ENCODE measurements around the gene PMPCB.

Gene PMPCB

DNA sequence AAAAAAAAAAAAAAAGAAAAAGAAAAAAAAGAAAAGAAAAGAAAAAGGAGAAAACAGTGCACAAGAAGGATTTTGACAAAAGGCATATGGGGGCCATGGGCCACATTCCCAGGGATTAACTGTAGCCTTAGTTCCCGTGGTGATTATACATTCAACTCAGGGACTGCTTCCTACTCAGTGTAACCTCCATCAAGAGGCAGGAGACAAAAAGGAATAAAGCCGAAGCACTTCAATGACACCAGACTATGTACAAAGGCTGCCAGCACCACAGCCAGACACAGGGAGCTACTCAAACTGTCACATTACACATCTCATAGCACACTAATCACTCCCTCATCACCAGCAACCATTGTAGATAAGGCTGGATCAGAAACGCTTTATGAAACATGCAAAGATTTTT is 5.1 kb upstream of the PMPCB start:
- no peak overlapping the region for H3K4me3 ChIP-seq (replicated peaks in 1 of 2; ENCODE audit: low read depth in 2 of 2, low read length in 2 of 2)
- TF ChIP-seq, protein P1, sequence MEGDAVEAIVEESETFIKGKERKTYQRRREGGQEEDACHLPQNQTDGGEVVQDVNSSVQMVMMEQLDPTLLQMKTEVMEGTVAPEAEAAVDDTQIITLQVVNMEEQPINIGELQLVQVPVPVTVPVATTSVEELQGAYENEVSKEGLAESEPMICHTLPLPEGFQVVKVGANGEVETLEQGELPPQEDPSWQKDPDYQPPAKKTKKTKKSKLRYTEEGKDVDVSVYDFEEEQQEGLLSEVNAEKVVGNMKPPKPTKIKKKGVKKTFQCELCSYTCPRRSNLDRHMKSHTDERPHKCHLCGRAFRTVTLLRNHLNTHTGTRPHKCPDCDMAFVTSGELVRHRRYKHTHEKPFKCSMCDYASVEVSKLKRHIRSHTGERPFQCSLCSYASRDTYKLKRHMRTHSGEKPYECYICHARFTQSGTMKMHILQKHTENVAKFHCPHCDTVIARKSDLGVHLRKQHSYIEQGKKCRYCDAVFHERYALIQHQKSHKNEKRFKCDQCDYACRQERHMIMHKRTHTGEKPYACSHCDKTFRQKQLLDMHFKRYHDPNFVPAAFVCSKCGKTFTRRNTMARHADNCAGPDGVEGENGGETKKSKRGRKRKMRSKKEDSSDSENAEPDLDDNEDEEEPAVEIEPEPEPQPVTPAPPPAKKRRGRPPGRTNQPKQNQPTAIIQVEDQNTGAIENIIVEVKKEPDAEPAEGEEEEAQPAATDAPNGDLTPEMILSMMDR (IDR thresholded peaks at IDR 0.05; ENCODE audit: low read depth, low read length) = no peak
- DNase-seq (ENCODE audit: low read depth in 2 of 2) = no peak

DNA sequence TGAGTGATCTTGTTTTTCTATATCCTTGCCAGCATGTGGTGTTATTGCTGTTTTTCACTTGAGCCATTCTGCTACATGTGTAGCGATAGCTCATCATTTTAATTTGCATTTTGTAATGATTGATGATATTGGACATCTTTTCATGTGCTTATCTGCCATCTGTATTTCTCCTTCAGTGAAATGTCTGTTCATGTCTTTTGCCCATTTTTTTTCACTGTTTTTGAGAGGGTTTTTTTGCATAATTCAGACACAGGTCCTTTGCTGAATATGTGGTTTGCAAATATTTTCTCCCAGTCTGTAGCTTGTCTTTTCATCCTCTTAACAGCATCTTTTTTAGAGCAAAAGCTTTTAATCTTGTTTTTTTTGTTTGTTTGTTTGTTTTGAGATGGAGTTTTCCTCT is 3.7 kb upstream of the PMPCB start:
- DNase-seq (ENCODE audit: low read depth in 2 of 2) = no peak
- no peak overlapping the region for H3K4me3 ChIP-seq (replicated peaks in 1 of 2; ENCODE audit: low read depth in 2 of 2, low read length in 2 of 2)
- TF ChIP-seq, protein P1 (IDR thresholded peaks at IDR 0.05; ENCODE audit: low read depth, low read length) = no peak

DNA sequence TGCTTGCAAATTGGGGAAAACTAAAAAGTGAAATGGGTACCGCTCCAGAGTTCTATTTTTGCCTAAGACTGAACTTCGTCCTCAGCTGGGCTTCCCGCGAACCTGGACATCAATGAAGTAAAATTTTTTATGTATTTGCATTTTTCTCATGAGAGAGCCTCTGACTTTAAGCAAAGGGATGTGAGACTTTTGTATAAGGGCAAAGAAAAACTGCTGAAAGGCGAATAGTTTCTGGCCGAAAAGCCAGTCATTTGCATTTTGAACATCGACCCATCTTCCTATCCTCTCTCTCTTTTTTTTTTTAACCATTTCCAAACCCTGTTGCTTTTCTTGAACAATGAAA is 573 bp downstream of the PMPCB start:
- TF ChIP-seq, protein P1 (IDR thresholded peaks at IDR 0.05; ENCODE audit: low read depth, low read length) = no peak
- no peak for DNase-seq (ENCODE audit: low read depth in 2 of 2)
- peak overlapping the region; percentile 80 to 90 for H3K4me3 ChIP-seq (replicated peaks in 1 of 2; ENCODE audit: low read depth in 2 of 2, low read length in 2 of 2)

DNA sequence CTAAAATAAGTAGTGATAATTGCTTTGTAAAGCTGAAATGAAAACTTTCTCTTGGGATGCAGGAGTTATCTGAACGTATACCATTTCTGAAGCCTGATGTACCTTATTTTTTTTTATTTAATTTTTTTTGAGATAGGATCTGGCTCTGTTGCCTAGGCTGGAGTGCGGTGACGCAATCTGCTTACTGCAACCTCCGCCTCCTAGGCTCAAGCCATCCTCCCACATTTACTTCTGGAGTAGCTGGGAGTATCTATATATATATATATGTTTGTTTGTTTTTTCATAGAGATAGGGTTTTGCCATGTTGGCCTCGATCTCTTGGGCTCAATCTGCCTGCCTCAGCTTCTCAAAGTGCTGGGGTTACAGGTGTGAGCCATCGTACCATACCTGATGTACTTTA is 2.4 kb downstream of the PMPCB start:
- H3K4me3 ChIP-seq (replicated peaks in 1 of 2; ENCODE audit: low read depth in 2 of 2, low read length in 2 of 2) = no peak overlapping the region
- no peak for DNase-seq (ENCODE audit: low read depth in 2 of 2)
- TF ChIP-seq, protein P1 (IDR thresholded peaks at IDR 0.05; ENCODE audit: low read depth, low read length) = no peak

DNA sequence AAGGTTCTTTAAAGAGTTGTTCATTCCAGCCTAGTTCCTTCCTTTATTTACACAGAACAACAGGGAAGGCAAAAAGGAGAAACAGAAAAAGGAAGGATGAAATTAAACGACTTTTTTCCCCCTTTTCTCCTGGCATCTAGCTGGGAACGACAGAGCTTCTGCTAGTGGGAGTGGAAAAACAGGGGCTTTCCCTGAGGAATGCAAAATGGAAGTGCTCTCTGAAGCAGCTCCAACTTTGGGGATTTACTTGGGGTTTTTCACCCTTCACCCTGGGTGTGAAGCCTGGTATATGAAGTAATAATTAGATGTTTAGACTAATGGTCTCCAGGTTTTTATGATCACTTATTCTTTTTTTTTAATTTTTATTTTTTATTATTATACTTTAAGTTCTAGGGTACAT is 4.2 kb downstream of the PMPCB start:
- DNase-seq (ENCODE audit: low read depth in 2 of 2) = no peak
- no peak overlapping the region for H3K4me3 ChIP-seq (replicated peaks in 1 of 2; ENCODE audit: low read depth in 2 of 2, low read length in 2 of 2)
- TF ChIP-seq, protein P1 (IDR thresholded peaks at IDR 0.05; ENCODE audit: low read depth, low read length) = no peak

DNA sequence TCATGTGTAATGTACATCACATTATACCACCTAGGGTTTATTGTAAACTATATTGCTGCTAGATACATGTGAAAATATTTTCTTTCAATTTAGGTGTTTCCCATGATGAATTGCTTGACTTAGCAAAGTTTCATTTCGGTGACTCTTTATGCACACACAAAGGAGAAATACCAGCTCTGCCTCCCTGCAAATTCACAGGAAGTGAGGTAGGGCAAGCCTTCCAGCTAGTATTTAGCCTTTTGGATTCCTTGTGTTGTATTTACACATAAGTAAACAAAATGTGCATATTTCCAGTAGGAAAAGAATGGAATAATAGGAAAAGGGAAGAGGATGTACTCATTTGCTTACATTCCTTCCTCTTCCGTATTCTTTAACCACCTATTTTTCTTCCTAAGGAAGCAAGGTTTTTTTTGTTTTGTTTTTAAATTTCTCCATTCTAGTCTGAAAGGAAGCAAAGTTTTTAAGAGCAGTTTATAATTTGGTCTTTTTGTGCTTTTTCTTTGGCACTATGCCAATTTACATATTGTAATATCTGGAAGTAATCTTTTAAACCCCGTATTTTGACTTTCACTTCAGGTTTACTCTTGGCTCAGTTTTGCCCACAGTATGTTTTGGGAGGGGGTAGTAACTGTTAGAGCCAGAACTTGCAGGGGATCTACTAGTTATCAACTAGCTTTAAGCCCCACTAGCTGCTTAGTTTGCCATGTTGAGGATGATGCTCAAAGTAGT is 10.4 kb downstream of the PMPCB start:
- H3K4me3 ChIP-seq (replicated peaks in 1 of 2; ENCODE audit: low read depth in 2 of 2, low read length in 2 of 2) = no peak overlapping the region
- TF ChIP-seq, protein P1 (IDR thresholded peaks at IDR 0.05; ENCODE audit: low read depth, low read length) = no peak
- DNase-seq (ENCODE audit: low read depth in 2 of 2) = no peak

DNA sequence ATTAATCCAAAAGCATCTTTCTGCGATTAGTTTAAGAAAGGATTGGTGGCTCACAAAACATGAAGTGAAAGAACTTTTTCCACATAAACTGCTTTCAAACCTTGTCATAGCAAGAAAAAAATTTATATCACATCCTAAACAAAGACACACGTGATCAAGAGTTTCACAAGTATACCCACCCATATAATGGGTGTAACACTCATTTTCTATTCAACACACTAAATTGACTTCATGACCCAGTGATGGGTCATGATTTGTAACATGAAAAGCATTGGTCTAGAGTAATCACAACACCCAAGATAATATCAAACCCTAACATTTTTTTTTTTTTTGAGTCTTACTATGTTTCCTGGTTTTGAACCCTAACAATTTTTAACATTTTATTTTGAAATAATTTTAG is 17.6 kb downstream of the PMPCB start:
- DNase-seq (ENCODE audit: low read depth in 2 of 2) = no peak
- TF ChIP-seq, protein P1 (IDR thresholded peaks at IDR 0.05; ENCODE audit: low read depth, low read length) = no peak
- no peak overlapping the region for H3K4me3 ChIP-seq (replicated peaks in 1 of 2; ENCODE audit: low read depth in 2 of 2, low read length in 2 of 2)
